Loucy (cell line): ENCODE measurements around the gene IGFBP1.

Experiments used
- EZH2phosphoT487 ChIP-seq: fragments of 200-600 bp; IDR thresholded peaks from 2 replicates; pipeline ENCODE4 v1.6.1; 2018; ENCODE audit warnings: antibody characterized with exemption, mild to moderate bottlenecking, moderate library complexity, borderline replicate concordance
- TF ChIP-seq, protein P1 (sequence below): fragments of 200-600 bp; sonication (generic); conservative IDR thresholded peaks from 2 replicates; pipeline ENCODE4 v1.5.1; 2014; ENCODE audit warnings: mild to moderate bottlenecking, antibody characterized with exemption, low read length

DNA sequence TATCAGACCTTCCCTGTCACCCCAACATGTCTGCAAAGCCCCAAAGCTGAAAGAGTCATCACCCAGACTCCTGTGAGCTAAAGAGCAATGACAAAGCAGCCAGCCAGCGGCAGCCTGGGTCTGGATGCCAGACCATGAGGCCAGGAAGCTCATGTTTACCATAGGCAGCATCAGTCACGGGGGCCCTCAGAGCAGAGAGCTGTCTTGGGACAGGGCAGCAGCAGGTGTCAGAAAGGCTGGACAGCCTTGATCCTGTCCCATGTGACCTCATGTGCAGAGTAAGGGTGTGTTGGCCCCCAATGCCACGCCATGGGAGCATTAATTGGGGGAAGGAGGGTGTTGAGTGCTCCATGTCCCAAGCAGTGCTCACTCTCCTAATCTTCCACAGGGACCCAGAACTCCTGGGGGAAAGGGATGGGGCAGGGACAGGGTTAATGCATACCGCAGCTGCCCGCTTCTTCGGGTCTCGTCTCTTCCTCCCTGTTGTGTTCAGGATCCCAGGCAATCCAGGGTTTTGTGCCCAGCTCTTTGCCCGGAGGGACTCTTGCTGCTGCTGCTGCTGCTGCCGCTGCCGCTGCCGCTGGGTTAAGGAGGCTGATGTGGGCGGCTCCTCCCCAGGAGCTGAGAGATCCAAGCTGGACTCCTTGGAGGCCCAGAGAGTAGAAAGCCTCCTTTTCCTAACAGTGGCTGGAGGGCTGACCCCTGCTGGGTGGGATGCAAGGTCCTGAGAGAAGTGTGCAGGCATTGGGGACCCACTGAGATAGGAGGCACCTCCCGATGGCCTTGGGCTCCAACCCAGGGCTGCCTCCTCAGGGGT lies 22.5 kb upstream of the IGFBP1 start:
- TF ChIP-seq, protein P1, sequence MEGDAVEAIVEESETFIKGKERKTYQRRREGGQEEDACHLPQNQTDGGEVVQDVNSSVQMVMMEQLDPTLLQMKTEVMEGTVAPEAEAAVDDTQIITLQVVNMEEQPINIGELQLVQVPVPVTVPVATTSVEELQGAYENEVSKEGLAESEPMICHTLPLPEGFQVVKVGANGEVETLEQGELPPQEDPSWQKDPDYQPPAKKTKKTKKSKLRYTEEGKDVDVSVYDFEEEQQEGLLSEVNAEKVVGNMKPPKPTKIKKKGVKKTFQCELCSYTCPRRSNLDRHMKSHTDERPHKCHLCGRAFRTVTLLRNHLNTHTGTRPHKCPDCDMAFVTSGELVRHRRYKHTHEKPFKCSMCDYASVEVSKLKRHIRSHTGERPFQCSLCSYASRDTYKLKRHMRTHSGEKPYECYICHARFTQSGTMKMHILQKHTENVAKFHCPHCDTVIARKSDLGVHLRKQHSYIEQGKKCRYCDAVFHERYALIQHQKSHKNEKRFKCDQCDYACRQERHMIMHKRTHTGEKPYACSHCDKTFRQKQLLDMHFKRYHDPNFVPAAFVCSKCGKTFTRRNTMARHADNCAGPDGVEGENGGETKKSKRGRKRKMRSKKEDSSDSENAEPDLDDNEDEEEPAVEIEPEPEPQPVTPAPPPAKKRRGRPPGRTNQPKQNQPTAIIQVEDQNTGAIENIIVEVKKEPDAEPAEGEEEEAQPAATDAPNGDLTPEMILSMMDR, result no peak
- TF ChIP-seq EZH2phosphoT487, result no peak
